ENCODE measurements around the gene TTC21A.

The TTC21A gene

DNA sequence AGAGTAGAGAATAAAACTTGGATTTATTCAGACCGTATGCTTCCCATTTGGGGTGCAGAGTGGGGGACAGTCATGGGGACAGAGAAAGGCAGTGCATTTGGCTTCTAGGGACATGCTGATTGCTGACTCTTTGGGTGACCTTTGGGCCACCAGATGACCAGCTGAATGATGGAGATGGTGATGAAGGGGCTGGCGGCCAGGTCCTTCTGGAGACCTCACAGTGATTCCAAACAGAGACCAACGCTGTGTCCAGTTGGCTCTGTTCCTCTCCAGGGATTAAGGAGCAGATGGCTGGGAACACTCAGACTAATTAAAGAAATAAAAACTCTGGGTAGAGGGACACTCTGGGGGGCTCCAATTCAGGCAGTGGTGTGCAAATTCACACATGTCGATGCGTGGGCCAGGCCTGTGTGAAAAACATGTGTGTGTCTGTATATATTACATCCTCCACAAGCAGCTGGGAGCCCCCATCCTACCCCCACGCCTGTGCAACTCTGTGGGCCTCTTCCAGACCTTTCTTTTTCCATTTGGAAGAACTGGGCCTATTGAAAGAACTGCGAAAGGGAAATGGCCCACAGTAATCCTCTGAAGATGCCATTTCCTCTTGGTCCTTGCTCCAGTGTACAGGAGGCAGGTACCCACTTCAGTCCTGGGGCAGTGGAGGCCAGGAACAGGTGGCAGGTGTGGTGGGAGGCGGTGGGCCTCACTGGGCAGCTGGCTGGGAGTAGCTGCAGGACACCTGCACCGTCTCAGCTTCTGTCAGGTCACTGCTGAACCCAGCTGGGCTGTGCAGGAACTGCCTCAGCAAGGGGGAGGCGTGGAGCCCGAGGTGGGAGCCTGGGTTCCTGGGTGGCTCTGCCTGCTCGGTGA is 76.0 kb downstream of the TTC21A start:
- DNase-seq, result no peak

DNA sequence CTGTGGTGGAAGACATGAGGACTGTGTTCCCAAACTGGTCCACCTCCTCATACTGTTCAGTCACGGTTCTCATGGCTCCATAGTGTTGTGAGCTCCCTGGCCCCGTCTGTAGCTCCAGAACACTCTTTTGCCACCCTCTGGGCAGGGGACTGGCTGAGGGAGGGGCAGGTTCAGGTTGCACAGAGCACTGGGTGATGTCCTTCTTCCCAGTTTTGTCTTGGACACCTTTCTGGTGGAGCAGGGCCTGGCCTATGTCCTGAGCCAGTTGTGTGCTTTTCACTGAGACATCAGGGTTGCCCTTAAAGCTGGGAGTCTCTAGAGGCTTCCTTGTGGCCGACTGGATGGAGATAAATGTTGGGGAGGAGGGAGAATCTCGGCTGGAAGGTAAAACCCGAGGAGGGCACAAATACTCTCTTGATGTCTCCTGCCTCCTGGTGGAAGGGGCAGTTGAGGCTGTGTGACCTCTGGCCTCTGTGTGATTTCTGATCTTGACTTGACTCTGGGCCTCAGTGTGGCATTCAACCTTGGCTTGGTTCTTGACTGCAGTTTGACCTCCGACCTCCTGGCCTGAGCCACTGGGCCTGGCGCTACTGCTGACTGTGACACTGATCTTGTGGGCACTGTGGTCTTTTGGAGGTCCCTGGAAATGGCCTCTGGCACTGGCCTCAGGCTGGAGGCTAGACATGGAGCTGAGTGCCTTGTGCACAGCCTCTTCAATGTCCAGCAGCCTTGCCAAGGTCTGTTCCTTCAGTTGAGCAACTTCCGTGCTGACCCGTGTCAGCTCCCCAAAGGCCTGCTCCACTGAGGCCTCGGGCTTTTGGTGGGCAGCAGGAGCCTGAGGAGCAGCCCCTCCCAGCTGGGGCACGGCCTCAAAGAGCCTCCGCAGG is 76.8 kb downstream of the TTC21A start:
- no peak for DNase-seq

DNA sequence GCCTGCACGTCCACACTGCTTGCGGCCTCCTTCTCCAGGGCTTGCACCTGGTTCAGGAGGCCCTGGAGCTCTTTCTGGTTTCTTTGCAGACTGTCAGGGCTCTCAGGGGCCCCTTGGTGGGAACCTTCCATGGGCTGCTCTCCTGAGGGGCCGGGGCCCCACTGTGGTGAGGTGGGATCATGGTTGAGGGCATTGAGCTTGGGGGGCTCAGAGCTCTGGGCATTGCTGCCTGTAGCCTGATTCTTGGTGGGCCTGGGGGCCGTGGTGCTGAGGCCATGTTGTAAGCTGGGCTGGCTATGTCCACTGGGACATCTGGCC is 77.4 kb downstream of the TTC21A start:
- DNase-seq, result no peak

- DNase-seq, result no peak
These were observed 78.0 kb downstream of the TTC21A start for GRCh38 chr3:39185326-39185958.

- no peak for DNase-seq
These were observed 78.6 kb downstream of the TTC21A start for GRCh38 chr3:39185959-39186691.

GRCh38 chr3:39186692-39187151 is 79.2 kb downstream of the TTC21A start:
- no peak for DNase-seq

DNA sequence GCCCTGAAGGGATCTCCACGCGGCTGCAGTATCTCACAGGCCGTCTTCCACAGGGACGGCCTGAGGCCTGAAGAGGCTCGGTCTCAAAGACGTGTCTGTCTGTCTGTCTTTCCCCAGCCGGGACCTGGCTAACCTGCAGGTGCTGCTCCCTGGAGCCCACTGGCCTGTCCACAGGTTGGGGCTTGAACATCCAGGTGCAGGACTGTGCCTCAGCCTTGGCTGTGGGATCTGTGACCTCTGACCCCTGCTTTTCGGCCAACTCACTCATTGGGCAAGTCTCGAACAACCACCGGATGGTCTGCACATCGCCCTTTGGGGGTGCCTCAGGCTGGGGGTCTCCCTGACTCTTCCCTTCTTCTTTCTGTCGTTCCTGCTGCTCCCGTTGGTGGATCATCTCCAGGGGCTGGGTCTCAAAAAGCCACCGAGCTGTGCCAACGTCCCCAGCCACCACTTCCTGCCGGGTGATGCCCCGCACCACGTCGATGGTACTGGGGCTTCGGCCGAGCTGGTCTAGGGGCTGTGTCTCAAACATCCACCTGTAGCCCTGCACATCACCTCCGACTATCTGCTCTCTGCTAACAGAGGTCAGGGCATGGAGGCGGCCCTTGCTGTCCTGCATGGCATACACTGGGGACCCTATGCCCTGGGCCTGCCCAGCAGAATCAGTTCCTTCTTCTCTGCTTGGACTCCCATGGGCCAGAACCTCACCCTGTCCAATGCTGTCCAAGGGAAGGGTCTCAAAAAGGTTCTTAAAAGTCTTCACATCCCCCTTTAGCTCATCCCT is 80.1 kb downstream of the TTC21A start:
- DNase-seq, result no peak
